Sigmoid colon (tissue), 4 donors: ENCODE data around the gene GSTO2.

Experiments used
- CTCF ChIP-seq, 4 experiments: fragments of 450-650 bp in 3 of 4; fragments of 200-600 bp in 1 of 4; IDR thresholded peaks; one replicate each; pipeline ENCODE4 v1.5.1; 2016 to 2019; ENCODE audit warnings: antibody characterized with exemption in 4 of 4, mild to moderate bottlenecking in 3 of 4, moderate library complexity in 2 of 4
- POLR2AphosphoS5 ChIP-seq, 4 donors: sonication (generic); formaldehyde crosslinking; IDR thresholded peaks; one replicate each; pipeline ENCODE4 v1.6.1; 2017; ENCODE audit warnings: antibody characterized with exemption in 4 of 4

DNA sequence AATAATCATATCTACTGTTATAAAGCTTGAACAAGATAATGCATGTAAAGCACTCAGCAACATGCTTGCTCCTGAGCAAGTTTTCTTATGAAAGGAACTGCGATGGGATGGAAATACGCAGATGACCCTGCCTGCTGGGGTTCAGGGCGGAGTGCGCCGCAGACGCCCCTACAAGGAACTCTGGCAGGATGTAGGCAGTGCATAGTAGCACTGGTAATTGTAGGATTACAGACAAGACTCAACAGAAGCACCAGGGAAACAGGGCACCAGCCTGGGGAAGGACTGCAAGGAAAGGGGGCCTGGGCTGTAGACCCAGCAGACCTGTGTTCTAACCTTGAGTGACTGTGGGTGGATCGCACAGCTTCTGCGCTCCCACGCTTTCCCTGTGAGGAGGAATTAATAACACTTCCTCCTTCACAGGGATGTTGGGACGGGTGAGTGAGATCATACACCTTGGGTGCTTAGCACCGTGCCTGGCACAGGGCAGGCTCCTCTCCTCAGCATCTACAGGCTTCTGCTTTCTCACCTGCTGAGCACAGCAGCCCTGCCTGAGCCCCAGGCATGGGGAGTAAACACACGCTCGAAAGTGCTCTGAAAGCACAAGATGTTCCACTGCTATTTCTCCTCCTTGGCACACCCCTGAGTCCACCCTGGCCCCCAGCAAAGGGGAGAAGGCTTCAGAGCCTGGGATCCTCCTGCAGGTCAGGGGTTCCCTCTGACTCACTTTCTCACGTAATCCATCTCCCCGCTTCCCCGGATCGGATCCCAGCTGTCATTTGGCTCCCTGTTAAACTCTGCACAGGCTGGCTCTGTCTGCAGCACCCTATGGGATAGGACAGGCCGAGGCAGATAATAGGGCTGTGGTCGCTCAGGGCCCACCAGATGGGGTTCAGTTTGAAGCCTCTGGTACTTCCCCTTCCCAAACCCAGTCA lies 50.1 kb downstream of the GSTO2 start:
- peak in 3 of 4 donors; percentile 24 to 58 (median 42) for TF ChIP-seq POLR2AphosphoS5 (IDR thresholded peaks at IDR 0.05)
- TF ChIP-seq CTCF (IDR thresholded peaks at IDR 0.05): no peak
